ENCODE data around the gene UBR3. TPM values are rescaled to one million over a fixed set of nuclear protein-coding genes. Genes with fewer than 3 reads are reported as not detected.

UBR3 gene
- total and polyA plus RNA-seq, 2 of the 4 experiments (the other 2 are of a cell fraction), result 10.0 to 33.9 TPM

GRCh38 chr2:169911119-169911518 lies 83.9 kb downstream of the UBR3 start:
- no peak overlapping the region for H3K9ac ChIP-seq (ENCODE audit: low read depth, low read length)
- H3K18ac ChIP-seq (ENCODE audit: low read depth, low read length), result no peak overlapping the region
- TF ChIP-seq MAFK (IDR thresholded peaks at IDR 0.05; ENCODE audit: low read depth, low read length) (no peak), RAD21 (IDR thresholded peaks at IDR 0.05; ENCODE audit: low read length) (no peak), SMC3 (IDR thresholded peaks at IDR 0.05; ENCODE audit: low read depth, low read length) (no peak), USF2 (IDR thresholded peaks at IDR 0.05; ENCODE audit: low read depth, low read length) (no peak), POLR2A (IDR thresholded peaks at IDR 0.05; ENCODE audit: low read depth, low read length) (no peak), CEBPB (IDR thresholded peaks at IDR 0.05; ENCODE audit: low read depth, low read length) (no peak)
- no peak overlapping the region for H4K8ac ChIP-seq (ENCODE audit: low read depth in 2 of 2, low read length in 2 of 2)
- no peak overlapping the region for H3K4me3 ChIP-seq (ENCODE audit: insufficient read depth, low read depth, low read length)
- no peaks in the 10 kb centered on the region for H3K4me1 ChIP-seq (ENCODE audit: control insufficient read depth, insufficient read depth, low read length)
- no peak overlapping the region for H2AK5ac ChIP-seq (ENCODE audit: low read depth, low read length)
- WGBS, 2 experiments (ENCODE audit: extremely low coverage in 2 of 2, insufficient read length in 1 of 2), result no CpG with 5 or more reads among the region's 1 CpG
- H2BK20ac ChIP-seq (ENCODE audit: low read depth, low read length), result no peak overlapping the region
- H4K5ac ChIP-seq (ENCODE audit: low read depth, low read length), result no peak overlapping the region
- ATAC-seq (ENCODE audit: low read depth) (no peak), DNase-seq (no peak)
- no peaks in the 10 kb centered on the region for H3K9me3 ChIP-seq (ENCODE audit: control insufficient read depth, insufficient read depth, low read length)
- no peak overlapping the region for H2AK9ac ChIP-seq (replicated peaks; ENCODE audit: low read depth, low read length, poor library complexity)
- H3K14ac ChIP-seq (replicated peaks; ENCODE audit: low read depth, low read length), result no peak overlapping the region
- H2BK120ac ChIP-seq (ENCODE audit: low read depth, low read length), result no peak overlapping the region
- BruUV-seq (replicated peaks), result no TSS peak
- no peak overlapping the region for H4K91ac ChIP-seq (ENCODE audit: insufficient read depth, low read depth, low read length)
- H2BK5ac ChIP-seq (ENCODE audit: low read depth, low read length, poor library complexity, severe bottlenecking), result no peak overlapping the region
- dilution Hi-C loops (cut with HindIII; ENCODE audit: low sequenced_read_pairs, unreplicated experiment), result no loop called here
- H3K36me3 ChIP-seq (ENCODE audit: control insufficient read depth, insufficient read depth, low read length), result peaks cover 5% of the 10 kb centered on the region; the same call in 1 of the 2 replicates
- no peaks in the 10 kb centered on the region for H3K9me1 ChIP-seq (ENCODE audit: insufficient read depth, low read length)
- no peak overlapping the region for H2BK15ac ChIP-seq (ENCODE audit: low read depth, low read length)
- intact Hi-C loops (cut with micrococcal nuclease), result no loop called here
- no peak overlapping the region for H3K56ac ChIP-seq (ENCODE audit: extremely low read depth, insufficient read depth, low read length)
- POLR2A ChIA-PET (ENCODE audit: unreplicated experiment), result no interaction called here
- H3K23ac ChIP-seq (ENCODE audit: low read depth, low read length), result no peak overlapping the region
- H3K27me3 ChIP-seq (ENCODE audit: control insufficient read depth, insufficient read depth, low read length), result no peaks in the 10 kb centered on the region
- no peak overlapping the region for H3K27ac ChIP-seq (ENCODE audit: insufficient read depth, low read length)
- no peak overlapping the region for H2AFZ ChIP-seq (replicated peaks; ENCODE audit: low read length, poor library complexity)
- CTCF ChIA-PET, result no interaction called here
- H3K4me2 ChIP-seq (ENCODE audit: low read depth, low read length), result no peak overlapping the region
- no peak overlapping the region for H3K4ac ChIP-seq (ENCODE audit: low read depth, low read length)
- in situ Hi-C loops (cut with MboI; ENCODE audit: low sequenced_read_pairs), result no loop called here
- H3K79me1 ChIP-seq (ENCODE audit: low read depth in 1 of 2, low read length in 2 of 2), result peaks cover 0 to 4% of the 10 kb centered on the region in 2 experiments; a peak in 2 of 4 replicates
- H4K20me1 ChIP-seq (ENCODE audit: insufficient read depth, low read length), result no peaks in the 10 kb centered on the region
